Gastroesophageal sphincter (tissue), 4 donors: Measurements from ENCODE around the gene NPW. TPM values are rescaled to one million over a fixed set of nuclear protein-coding genes. Genes with fewer than 3 reads are reported as not detected.

ENCODE experiments used
- ATAC-seq: fragments of 150-250 bp; one replicate; pipeline ENCODE4 v1.9.1; 2016; ENCODE audit warnings: mild to moderate bottlenecking, moderate library complexity
- H3K27ac ChIP-seq, 4 donors: fragments of 200-600 bp; sonication (generic) in 3 of 4; 1 replicate in 3 of 4; 2 replicates in 1 of 4; pipeline ENCODE4 v1.5.1; 2016 to 2019
- H3K27me3 ChIP-seq: fragments of 200-600 bp; sonication (generic); one replicate; pipeline ENCODE4 v1.5.1; 2019
- H3K36me3 ChIP-seq, 2 donors: fragments of 200-600 bp; sonication (generic); one replicate each; pipeline ENCODE4 v1.5.1; 2019; ENCODE audit warnings: control low read depth in 1 of 2
- H3K4me1 ChIP-seq, 3 donors: fragments of 200-600 bp; sonication (generic); 1 replicate in 2 of 3; 2 replicates in 1 of 3; pipeline ENCODE4 v1.5.1; 2016 to 2019; ENCODE audit warnings: control low read depth in 2 of 3
- H3K4me3 ChIP-seq, 2 donors: fragments of 200-600 bp; sonication (generic); one replicate each; pipeline ENCODE4 v1.5.1; 2019; ENCODE audit warnings: mild to moderate bottlenecking in 1 of 2, moderate library complexity in 1 of 2
- H3K9me3 ChIP-seq, 3 donors: fragments of 200-600 bp; sonication (generic); one replicate each; pipeline ENCODE4 v1.5.1; 2017 to 2019; ENCODE audit warnings: control low read depth in 2 of 3
- EP300 ChIP-seq: sonication (generic); formaldehyde crosslinking; IDR thresholded peaks from one replicate; pipeline ENCODE4 v1.6.1; 2017; ENCODE audit warnings: antibody characterized with exemption, mild to moderate bottlenecking
- POLR2A ChIP-seq, 2 donors: fragments of 450-650 bp; IDR thresholded peaks; one replicate each; pipeline ENCODE4 v1.6.1; 2017; ENCODE audit warnings: antibody characterized with exemption in 2 of 2, mild to moderate bottlenecking in 2 of 2, moderate library complexity in 1 of 2
- POLR2AphosphoS5 ChIP-seq: sonication (generic); formaldehyde crosslinking; IDR thresholded peaks from one replicate; pipeline ENCODE4 v1.6.1; 2017; ENCODE audit warnings: antibody characterized with exemption
- WGBS, 2 donors: methylation state at CpG; one replicate each; pipeline ENCODE4 v1.1.5; 2018; ENCODE audit warnings: low coverage in 1 of 2; 5-methylcytosine and 5-hydroxymethylcytosine counted together
- total RNA-seq, 4 donors: library from RNA; depleted of rRNA; stranded (reverse); fragments of >200 nt; gene quantifications; one replicate each; pipeline ENCODE4 v1.1.0, GENCODE V29; 2016
- TF ChIP-seq, protein P1 (sequence below), 4 experiments: fragments of 200-600 bp in 2 of 4; fragments of 450-650 bp in 2 of 4; sonication (generic) in 1 of 4; IDR thresholded peaks; one replicate each; pipeline ENCODE4 v1.5.1; 2017 to 2019; ENCODE audit warnings: antibody characterized with exemption in 4 of 4, mild to moderate bottlenecking in 2 of 4, moderate library complexity in 2 of 4

NPW gene
- total RNA-seq, 4 donors from 2014 or later, result not detected

GRCh38 chr16:2001035-2001434 lies 18.6 kb upstream of the NPW start:
- WGBS, 2 donors, result no CpG with 5 or more reads among the region's 19 CpGs
- Histone ChIP-seq H3K27ac (no peak overlapping the region), H3K36me3 (peaks cover 0 to 81% of the 10 kb centered on the region in 2 donors), H3K4me1 (peaks cover 0 to 39% (median 24%) of the 10 kb centered on the region in 3 donors), H3K27me3 (no peaks in the 10 kb centered on the region), H3K4me3 (no peak overlapping the region), H3K9me3 (no peaks in the 10 kb centered on the region)
- ATAC-seq, result no peak
- TF ChIP-seq EP300 (no peak), POLR2AphosphoS5 (no peak)

- ATAC-seq, result no peak
- peaks cover 0 to 78% of the 10 kb centered on the region in 2 donors for H3K36me3 ChIP-seq
- peaks cover 0 to 43% (median 24%) of the 10 kb centered on the region in 3 donors for H3K4me1 ChIP-seq
- TF ChIP-seq EP300, result no peak
- TF ChIP-seq, protein P1, sequence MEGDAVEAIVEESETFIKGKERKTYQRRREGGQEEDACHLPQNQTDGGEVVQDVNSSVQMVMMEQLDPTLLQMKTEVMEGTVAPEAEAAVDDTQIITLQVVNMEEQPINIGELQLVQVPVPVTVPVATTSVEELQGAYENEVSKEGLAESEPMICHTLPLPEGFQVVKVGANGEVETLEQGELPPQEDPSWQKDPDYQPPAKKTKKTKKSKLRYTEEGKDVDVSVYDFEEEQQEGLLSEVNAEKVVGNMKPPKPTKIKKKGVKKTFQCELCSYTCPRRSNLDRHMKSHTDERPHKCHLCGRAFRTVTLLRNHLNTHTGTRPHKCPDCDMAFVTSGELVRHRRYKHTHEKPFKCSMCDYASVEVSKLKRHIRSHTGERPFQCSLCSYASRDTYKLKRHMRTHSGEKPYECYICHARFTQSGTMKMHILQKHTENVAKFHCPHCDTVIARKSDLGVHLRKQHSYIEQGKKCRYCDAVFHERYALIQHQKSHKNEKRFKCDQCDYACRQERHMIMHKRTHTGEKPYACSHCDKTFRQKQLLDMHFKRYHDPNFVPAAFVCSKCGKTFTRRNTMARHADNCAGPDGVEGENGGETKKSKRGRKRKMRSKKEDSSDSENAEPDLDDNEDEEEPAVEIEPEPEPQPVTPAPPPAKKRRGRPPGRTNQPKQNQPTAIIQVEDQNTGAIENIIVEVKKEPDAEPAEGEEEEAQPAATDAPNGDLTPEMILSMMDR (IDR thresholded peaks at IDR 0.05), result no peak
- TF ChIP-seq POLR2A (IDR thresholded peaks at IDR 0.05), result no peak
- TF ChIP-seq POLR2AphosphoS5, result no peak
- H3K4me3 ChIP-seq, result no peak overlapping the region
- 80% methylated on average over 5 of the region's 53 CpGs; no CpG with 5 or more reads in 1 of the 2 donors for WGBS, 2 donors
- no peaks in the 10 kb centered on the region for H3K9me3 ChIP-seq
- no peak overlapping the region for H3K27ac ChIP-seq
- no peaks in the 10 kb centered on the region for H3K27me3 ChIP-seq
These were observed 17.9 kb upstream of the NPW start for GRCh38 chr16:2001456-2002355.

GRCh38 chr16:2002406-2003230 lies 17.0 kb upstream of the NPW start:
- H3K4me1 ChIP-seq, result peaks cover 0 to 47% (median 27%) of the 10 kb centered on the region in 3 donors
- no peaks in the 10 kb centered on the region for H3K27me3 ChIP-seq
- 40% methylated on average over 1 of the region's 47 CpGs; no CpG with 5 or more reads in 1 of the 2 donors for WGBS, 2 donors
- peaks cover 0 to 69% of the 10 kb centered on the region in 2 donors for H3K36me3 ChIP-seq
- no peak for ATAC-seq
- TF ChIP-seq, protein P1 (IDR thresholded peaks at IDR 0.05), result no peak
- TF ChIP-seq POLR2A (IDR thresholded peaks at IDR 0.05) (no peak), POLR2AphosphoS5 (no peak), EP300 (no peak)
- no peak overlapping the region for H3K4me3 ChIP-seq
- H3K27ac ChIP-seq, result no peak overlapping the region
- H3K9me3 ChIP-seq, result no peaks in the 10 kb centered on the region

DNA sequence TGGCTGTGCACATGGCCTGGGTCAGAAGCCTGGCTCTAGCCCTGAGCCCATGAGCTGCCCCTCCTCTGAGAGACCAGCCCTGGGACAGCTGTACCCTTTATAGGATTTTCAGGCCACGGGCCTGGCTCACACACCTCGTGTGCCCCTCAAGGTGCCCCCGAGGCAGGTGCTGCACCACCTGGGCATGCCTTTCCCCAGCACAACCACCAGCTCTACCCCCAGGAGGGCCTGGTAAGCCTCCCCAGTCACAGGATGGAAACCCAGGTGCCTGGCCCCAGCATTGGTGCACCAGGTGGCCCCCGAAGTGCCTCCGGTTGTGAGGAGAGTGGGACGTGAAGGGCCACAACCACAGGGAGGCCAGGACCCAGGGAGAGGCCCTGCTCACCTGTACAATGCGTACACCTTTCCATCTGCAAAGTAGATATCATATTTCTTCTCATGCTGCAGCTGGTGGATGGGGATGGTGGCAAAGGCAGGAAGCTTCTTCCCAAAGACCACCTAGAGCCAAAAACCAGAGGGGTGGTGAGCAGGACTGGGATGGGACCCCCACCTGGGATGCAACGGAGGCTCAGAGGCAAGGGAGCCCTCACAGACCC lies 16.3 kb upstream of the NPW start:
- Histone ChIP-seq H3K27me3 (no peaks in the 10 kb centered on the region), H3K27ac (peak overlapping the region in 1 of 4 donors; percentile 2), H3K4me1 (peaks cover 4 to 54% (median 34%) of the 10 kb centered on the region in 3 donors), H3K36me3 (peaks cover 0 to 62% of the 10 kb centered on the region in 2 donors), H3K4me3 (no peak overlapping the region), H3K9me3 (no peaks in the 10 kb centered on the region)
- WGBS, 2 donors, result no CpG with 5 or more reads among the region's 8 CpGs
- no peak for ATAC-seq
- no peak for TF ChIP-seq POLR2AphosphoS5
- TF ChIP-seq POLR2A (IDR thresholded peaks at IDR 0.05), result no peak
- TF ChIP-seq, protein P1 (IDR thresholded peaks at IDR 0.05), result no peak
- no peak for TF ChIP-seq EP300
